GM12873 (cell line): ENCODE results near the gene RSRC1.

Source experiments
- TF ChIP-seq, protein P1 (sequence below): IDR thresholded peaks from 2 replicates; pipeline ENCODE4 v1.5.1; 2012; ENCODE audit warnings: low read depth, mild to moderate bottlenecking, moderate library complexity, low read length, control low read depth; ENCODE audit not compliant: insufficient read depth; ENCODE audit errors: missing control alignments

The RSRC1 gene

DNA sequence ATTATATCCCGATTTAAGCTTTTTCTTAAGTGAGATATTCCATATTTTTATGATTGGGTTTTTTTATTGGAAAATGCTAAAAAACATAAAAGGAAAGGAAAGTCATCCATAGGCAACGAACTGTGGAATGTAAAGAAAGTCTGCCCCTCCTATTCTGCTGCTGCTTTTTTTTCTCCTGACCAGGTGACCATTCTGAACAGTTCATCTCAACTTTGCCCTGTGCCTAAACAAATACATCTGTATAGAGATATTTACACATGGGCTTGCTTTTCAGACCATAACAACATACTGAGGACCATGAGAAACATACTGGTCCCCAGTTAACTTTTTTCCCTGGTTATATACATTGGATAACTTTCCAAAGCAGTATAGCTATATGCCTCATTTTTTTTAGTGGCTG lies 442.2 kb downstream of the RSRC1 start:
- TF ChIP-seq, protein P1, sequence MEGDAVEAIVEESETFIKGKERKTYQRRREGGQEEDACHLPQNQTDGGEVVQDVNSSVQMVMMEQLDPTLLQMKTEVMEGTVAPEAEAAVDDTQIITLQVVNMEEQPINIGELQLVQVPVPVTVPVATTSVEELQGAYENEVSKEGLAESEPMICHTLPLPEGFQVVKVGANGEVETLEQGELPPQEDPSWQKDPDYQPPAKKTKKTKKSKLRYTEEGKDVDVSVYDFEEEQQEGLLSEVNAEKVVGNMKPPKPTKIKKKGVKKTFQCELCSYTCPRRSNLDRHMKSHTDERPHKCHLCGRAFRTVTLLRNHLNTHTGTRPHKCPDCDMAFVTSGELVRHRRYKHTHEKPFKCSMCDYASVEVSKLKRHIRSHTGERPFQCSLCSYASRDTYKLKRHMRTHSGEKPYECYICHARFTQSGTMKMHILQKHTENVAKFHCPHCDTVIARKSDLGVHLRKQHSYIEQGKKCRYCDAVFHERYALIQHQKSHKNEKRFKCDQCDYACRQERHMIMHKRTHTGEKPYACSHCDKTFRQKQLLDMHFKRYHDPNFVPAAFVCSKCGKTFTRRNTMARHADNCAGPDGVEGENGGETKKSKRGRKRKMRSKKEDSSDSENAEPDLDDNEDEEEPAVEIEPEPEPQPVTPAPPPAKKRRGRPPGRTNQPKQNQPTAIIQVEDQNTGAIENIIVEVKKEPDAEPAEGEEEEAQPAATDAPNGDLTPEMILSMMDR: no peak

DNA sequence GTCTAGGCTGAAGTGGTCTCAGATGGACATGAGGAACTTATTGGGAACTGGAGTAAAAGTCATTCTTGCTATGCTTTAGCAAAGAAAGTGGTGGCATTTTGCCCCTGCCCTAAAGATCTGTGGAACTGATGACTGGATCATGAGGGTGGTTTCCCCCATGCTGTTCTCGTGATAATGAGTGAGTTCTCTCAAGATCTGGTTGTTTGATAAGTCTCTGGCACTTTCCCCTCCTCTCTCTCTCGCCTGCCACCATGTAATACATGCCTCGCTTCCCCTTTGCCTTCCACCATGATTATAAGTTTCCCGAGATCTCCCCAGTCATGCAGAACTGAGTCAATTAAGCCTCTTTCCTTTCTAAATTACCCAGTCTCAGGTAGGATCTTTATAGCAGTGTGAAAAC lies 449.6 kb downstream of the RSRC1 start:
- TF ChIP-seq, protein P1: no peak

DNA sequence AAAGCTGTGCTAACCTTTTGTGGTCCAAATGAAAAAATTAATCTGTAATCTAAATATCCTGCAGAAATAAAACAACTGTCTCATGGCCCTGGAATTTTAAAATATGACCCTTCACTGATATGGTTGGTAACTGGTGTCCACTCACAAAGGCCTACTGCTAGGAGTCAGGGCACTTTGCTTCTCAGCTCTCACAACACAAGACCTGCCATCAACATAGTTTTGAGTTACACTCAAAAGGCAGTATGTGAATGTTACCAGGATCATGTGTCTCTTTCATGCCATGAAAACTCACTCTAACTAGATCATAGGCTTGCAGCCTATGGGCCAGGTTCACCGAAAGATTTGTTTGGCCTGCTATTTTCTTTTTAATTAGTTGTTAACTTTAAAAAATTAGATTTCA lies 451.1 kb downstream of the RSRC1 start:
- TF ChIP-seq, protein P1: no peak

DNA sequence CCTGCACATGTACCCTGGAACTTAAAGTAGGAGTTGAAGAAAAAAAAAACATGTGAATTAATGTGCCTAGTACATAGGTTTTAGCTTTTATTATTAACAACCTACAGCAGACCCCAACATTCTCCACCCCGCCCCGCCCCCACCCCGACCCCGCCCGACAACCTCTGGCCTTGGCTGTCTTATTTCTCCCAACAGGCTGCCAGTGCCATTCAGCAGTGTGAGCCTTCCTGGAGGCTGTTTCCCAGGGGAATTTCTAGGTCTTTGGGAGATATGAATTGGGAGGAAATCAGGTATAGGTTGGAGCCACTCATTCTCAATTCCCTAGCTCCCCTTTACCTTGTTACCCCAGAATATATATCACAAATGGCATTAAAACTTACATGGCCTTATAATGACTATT lies 452.8 kb downstream of the RSRC1 start:
- TF ChIP-seq, protein P1: no peak

DNA sequence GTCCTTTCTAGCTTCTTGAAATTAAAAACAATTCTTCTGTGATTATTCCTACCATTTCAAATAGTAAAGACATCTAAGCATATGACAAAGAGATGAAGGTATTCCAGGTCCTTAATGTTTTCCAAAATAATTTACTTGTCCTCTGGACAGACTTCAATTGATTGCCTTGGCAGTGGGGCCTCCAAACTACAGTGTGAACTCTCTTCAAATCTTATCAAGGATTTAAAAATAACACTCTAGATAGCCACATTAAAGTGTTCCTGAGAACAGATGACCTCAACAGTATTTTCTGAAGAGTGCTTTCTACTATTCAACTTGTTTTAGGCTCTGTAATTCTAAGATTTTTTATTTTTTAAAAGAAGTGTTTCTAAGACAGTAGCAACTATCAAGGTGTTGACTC lies 453.2 kb downstream of the RSRC1 start:
- TF ChIP-seq, protein P1: no peak

GRCh38 chr3:158565076-158565475 lies 455.2 kb downstream of the RSRC1 start:
- TF ChIP-seq, protein P1: no peak

- TF ChIP-seq, protein P1: no peak
These were observed 458.9 kb downstream of the RSRC1 start for GRCh38 chr3:158568784-158569183.
